Measurements from ENCODE around the gene ARHGAP4.

DNA sequence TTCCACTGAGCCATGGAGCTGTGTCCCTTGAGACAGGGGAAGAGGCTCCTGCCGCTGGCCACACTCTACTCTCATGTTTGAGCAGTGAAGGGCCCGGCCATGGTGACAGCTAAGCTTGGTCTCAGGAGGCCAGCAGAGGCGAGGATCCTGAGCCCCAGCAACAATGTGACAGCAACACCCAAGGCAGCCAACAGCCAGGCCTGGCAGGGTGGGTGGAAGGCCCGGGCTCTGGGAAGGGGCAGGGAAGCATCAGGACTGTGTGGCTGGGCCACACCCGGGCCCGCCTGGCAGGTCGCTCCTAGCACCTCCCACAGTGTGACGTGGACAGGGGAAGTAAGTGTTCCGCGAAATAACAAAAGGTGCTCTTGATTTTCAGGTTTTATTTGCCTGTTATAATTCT, 64.9 kb downstream of the ARHGAP4 start:
- TF ChIP-seq, protein P1, sequence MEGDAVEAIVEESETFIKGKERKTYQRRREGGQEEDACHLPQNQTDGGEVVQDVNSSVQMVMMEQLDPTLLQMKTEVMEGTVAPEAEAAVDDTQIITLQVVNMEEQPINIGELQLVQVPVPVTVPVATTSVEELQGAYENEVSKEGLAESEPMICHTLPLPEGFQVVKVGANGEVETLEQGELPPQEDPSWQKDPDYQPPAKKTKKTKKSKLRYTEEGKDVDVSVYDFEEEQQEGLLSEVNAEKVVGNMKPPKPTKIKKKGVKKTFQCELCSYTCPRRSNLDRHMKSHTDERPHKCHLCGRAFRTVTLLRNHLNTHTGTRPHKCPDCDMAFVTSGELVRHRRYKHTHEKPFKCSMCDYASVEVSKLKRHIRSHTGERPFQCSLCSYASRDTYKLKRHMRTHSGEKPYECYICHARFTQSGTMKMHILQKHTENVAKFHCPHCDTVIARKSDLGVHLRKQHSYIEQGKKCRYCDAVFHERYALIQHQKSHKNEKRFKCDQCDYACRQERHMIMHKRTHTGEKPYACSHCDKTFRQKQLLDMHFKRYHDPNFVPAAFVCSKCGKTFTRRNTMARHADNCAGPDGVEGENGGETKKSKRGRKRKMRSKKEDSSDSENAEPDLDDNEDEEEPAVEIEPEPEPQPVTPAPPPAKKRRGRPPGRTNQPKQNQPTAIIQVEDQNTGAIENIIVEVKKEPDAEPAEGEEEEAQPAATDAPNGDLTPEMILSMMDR (IDR thresholded peaks at IDR 0.05; ENCODE audit: poor library complexity): no peak
- TF ChIP-seq EZH2 (IDR thresholded peaks at IDR 0.05; ENCODE audit: borderline replicate concordance): no peak
